ENCODE data around the gene ATP7A. TPM values are rescaled to one million over a fixed set of nuclear protein-coding genes. Genes with fewer than 3 reads are reported as not detected.

ATP7A gene
- polyA plus RNA-seq, 1 donor from 2014 or later = 6.2 TPM

DNA sequence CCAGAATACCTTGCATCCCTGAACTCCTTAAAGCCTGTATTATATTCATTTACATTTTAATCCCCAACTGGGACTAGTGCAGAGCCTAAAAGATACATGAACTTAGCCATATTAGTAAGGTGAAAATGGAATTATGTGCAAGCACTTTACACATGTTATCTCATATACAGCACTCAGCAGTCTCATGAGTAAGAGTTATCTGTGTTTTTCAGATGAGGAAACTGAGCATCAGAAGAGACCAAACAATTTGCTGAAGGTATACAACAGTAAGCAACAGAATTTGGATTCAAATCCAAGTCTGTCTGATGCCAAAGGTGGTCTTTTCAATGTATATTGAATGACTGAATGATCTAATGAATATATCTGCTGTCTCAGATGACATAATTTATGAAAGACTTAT, 12.3 kb downstream of the ATP7A start:
- TF ChIP-seq POLR2AphosphoS5 (IDR thresholded peaks at IDR 0.05) (no peak), RAD21 (conservative IDR thresholded peaks at IDR 0.05) (no peak), SMC3 (conservative IDR thresholded peaks at IDR 0.05; ENCODE audit: poor library complexity) (no peak)
- TF ChIP-seq, protein P1, sequence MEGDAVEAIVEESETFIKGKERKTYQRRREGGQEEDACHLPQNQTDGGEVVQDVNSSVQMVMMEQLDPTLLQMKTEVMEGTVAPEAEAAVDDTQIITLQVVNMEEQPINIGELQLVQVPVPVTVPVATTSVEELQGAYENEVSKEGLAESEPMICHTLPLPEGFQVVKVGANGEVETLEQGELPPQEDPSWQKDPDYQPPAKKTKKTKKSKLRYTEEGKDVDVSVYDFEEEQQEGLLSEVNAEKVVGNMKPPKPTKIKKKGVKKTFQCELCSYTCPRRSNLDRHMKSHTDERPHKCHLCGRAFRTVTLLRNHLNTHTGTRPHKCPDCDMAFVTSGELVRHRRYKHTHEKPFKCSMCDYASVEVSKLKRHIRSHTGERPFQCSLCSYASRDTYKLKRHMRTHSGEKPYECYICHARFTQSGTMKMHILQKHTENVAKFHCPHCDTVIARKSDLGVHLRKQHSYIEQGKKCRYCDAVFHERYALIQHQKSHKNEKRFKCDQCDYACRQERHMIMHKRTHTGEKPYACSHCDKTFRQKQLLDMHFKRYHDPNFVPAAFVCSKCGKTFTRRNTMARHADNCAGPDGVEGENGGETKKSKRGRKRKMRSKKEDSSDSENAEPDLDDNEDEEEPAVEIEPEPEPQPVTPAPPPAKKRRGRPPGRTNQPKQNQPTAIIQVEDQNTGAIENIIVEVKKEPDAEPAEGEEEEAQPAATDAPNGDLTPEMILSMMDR (IDR thresholded peaks at IDR 0.05; ENCODE audit: poor library complexity, severe bottlenecking) = no peak
- no peak overlapping the region for H3K9ac ChIP-seq (ENCODE audit: low read length)
- no peaks in the 10 kb centered on the region for H3K9me3 ChIP-seq (ENCODE audit: low read length)
- no peak overlapping the region for H3K4me2 ChIP-seq (ENCODE audit: low read length)
- no peak overlapping the region for H3K27ac ChIP-seq (ENCODE audit: low read length)
- H2AFZ ChIP-seq (ENCODE audit: low read depth, low read length) = no peak overlapping the region
- H3F3A ChIP-seq (ENCODE audit: insufficient read depth, low read length, poor library complexity, severe bottlenecking) = no peaks in the 10 kb centered on the region
- H4K20me1 ChIP-seq (ENCODE audit: insufficient read depth) = no peaks in the 10 kb centered on the region
- H3K4me3 ChIP-seq (ENCODE audit: low read length) = no peak overlapping the region
- no peaks in the 10 kb centered on the region for H3K27me3 ChIP-seq (ENCODE audit: insufficient read depth, low read depth, low read length)
- no peaks in the 10 kb centered on the region for H3K36me3 ChIP-seq (ENCODE audit: insufficient read depth, low read length)
- no peaks in the 10 kb centered on the region for H3K9me2 ChIP-seq (ENCODE audit: insufficient read depth, low read length)
- no peaks in the 10 kb centered on the region for H3K79me2 ChIP-seq (replicated peaks; ENCODE audit: insufficient read depth, low read length)

DNA sequence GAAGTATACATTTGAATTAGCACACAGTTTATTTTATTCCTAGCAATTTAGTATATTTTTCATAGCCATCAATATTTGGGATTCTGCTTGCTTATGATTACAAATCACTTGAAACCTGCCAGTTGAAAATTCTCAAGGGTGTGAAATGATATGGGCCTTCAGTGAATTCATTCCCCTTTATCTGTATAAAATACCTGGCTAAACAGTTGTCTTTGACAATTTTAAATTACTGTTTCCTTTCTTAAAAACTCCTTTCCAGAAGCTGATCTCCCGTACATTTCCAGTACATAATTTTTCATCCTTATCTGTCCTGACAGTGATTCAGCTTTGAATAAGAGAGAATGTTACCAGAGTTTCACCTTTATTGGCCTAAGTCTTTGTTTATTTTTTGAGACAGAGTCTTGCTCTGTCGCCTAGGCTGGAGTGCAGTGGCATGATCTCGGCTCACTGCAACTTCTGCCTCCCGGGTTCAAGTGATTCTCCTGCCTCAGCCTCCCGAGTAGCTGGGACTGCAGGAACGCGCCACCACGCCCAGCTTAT, 13.9 kb downstream of the ATP7A start:
- Histone ChIP-seq H3K9ac (ENCODE audit: low read length) (no peak overlapping the region), H3K9me2 (ENCODE audit: insufficient read depth, low read length) (no peaks in the 10 kb centered on the region), H3K27ac (ENCODE audit: low read length) (no peak overlapping the region), H3F3A (ENCODE audit: insufficient read depth, low read length, poor library complexity, severe bottlenecking) (no peaks in the 10 kb centered on the region), H3K9me3 (ENCODE audit: low read length) (no peaks in the 10 kb centered on the region), H3K4me3 (ENCODE audit: low read length) (no peak overlapping the region), H3K79me2 (replicated peaks; ENCODE audit: insufficient read depth, low read length) (no peaks in the 10 kb centered on the region), H3K36me3 (ENCODE audit: insufficient read depth, low read length) (no peaks in the 10 kb centered on the region), H2AFZ (ENCODE audit: low read depth, low read length) (no peak overlapping the region), H3K27me3 (ENCODE audit: insufficient read depth, low read depth, low read length) (no peaks in the 10 kb centered on the region), H4K20me1 (ENCODE audit: insufficient read depth) (no peaks in the 10 kb centered on the region), H3K4me2 (ENCODE audit: low read length) (no peak overlapping the region)
- TF ChIP-seq EZH2 (IDR thresholded peaks at IDR 0.05; ENCODE audit: borderline replicate concordance, insufficient read depth, low read length, poor library complexity, severe bottlenecking) = no peak
- no peak for TF ChIP-seq SMC3 (conservative IDR thresholded peaks at IDR 0.05; ENCODE audit: poor library complexity)
- no peak for TF ChIP-seq TAF1 (IDR thresholded peaks at IDR 0.05; ENCODE audit: low read depth)

DNA sequence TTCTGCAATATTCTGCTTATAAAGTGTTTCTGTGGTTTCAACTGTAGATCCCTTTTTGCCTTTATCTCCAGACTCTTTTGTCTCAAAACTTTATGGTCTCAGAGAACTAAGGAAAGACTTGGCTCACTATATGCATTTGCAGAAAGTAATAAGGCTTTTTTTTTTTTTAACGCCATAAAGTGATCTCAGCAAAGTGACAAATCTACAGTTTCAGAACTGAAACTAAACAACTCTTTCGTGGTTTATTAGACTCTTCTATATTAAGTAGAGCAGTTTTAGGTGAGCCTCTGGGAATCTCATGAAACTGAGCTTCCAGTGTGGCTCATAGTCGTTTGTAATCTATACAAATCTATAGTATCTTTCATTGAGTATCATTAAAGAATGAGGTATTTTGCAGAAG, 15.3 kb downstream of the ATP7A start:
- Histone ChIP-seq H2AFZ (ENCODE audit: low read depth, low read length) (no peak overlapping the region), H3K79me2 (replicated peaks; ENCODE audit: insufficient read depth, low read length) (no peaks in the 10 kb centered on the region), H3K27me3 (ENCODE audit: insufficient read depth, low read depth, low read length) (no peaks in the 10 kb centered on the region), H3K9ac (ENCODE audit: low read length) (no peak overlapping the region), H3K36me3 (ENCODE audit: insufficient read depth, low read length) (no peaks in the 10 kb centered on the region), H3K4me3 (ENCODE audit: low read length) (no peak overlapping the region), H3K9me2 (ENCODE audit: insufficient read depth, low read length) (no peaks in the 10 kb centered on the region), H3F3A (ENCODE audit: insufficient read depth, low read length, poor library complexity, severe bottlenecking) (no peaks in the 10 kb centered on the region), H3K27ac (ENCODE audit: low read length) (no peak overlapping the region), H3K9me3 (ENCODE audit: low read length) (no peaks in the 10 kb centered on the region), H3K4me2 (ENCODE audit: low read length) (no peak overlapping the region), H4K20me1 (ENCODE audit: insufficient read depth) (no peaks in the 10 kb centered on the region)
- no peak for TF ChIP-seq POLR2AphosphoS5 (IDR thresholded peaks at IDR 0.05)
- TF ChIP-seq, protein P1 (IDR thresholded peaks at IDR 0.05; ENCODE audit: poor library complexity, severe bottlenecking) = no peak
- TF ChIP-seq EZH2 (IDR thresholded peaks at IDR 0.05; ENCODE audit: borderline replicate concordance, insufficient read depth, low read length, poor library complexity, severe bottlenecking) = no peak
- no peak for TF ChIP-seq SMC3 (conservative IDR thresholded peaks at IDR 0.05; ENCODE audit: poor library complexity)
- no peak for TF ChIP-seq RAD21 (conservative IDR thresholded peaks at IDR 0.05)
- TF ChIP-seq TAF1 (IDR thresholded peaks at IDR 0.05; ENCODE audit: low read depth) = no peak
- TF ChIP-seq EP300 (conservative IDR thresholded peaks at IDR 0.05; ENCODE audit: poor library complexity, severe bottlenecking) = no peak
- TF ChIP-seq, protein P2, sequence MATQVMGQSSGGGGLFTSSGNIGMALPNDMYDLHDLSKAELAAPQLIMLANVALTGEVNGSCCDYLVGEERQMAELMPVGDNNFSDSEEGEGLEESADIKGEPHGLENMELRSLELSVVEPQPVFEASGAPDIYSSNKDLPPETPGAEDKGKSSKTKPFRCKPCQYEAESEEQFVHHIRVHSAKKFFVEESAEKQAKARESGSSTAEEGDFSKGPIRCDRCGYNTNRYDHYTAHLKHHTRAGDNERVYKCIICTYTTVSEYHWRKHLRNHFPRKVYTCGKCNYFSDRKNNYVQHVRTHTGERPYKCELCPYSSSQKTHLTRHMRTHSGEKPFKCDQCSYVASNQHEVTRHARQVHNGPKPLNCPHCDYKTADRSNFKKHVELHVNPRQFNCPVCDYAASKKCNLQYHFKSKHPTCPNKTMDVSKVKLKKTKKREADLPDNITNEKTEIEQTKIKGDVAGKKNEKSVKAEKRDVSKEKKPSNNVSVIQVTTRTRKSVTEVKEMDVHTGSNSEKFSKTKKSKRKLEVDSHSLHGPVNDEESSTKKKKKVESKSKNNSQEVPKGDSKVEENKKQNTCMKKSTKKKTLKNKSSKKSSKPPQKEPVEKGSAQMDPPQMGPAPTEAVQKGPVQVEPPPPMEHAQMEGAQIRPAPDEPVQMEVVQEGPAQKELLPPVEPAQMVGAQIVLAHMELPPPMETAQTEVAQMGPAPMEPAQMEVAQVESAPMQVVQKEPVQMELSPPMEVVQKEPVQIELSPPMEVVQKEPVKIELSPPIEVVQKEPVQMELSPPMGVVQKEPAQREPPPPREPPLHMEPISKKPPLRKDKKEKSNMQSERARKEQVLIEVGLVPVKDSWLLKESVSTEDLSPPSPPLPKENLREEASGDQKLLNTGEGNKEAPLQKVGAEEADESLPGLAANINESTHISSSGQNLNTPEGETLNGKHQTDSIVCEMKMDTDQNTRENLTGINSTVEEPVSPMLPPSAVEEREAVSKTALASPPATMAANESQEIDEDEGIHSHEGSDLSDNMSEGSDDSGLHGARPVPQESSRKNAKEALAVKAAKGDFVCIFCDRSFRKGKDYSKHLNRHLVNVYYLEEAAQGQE (IDR thresholded peaks at IDR 0.05; ENCODE audit: borderline replicate concordance) = no peak
- no peak for TF ChIP-seq MXI1 (conservative IDR thresholded peaks at IDR 0.05; ENCODE audit: poor library complexity, severe bottlenecking)

All from neural cell (in vitro differentiated cells).